ENCODE measurements around the gene SHISA9. TPM values are rescaled to one million over a fixed set of nuclear protein-coding genes. Genes with fewer than 3 reads are reported as not detected.

SHISA9 gene
- total RNA-seq, 2 experiments from 2014 or later: 0.02 TPM; not detected in 1

GRCh38 chr16:13165024-13165423 lies 263.6 kb downstream of the SHISA9 start:
- H3K9me3 Mint-ChIP-seq (ENCODE audit: low read depth): peaks cover 5% of the 10 kb centered on the region
- POLR2A ChIA-PET: no interaction called here
- ATAC-seq (no peak), DNase-seq (no peak)
- H3K4me1 Mint-ChIP-seq: no peaks in the 10 kb centered on the region
- no peaks in the 10 kb centered on the region for H3K36me3 Mint-ChIP-seq (ENCODE audit: low read depth)
- H3K27me3 Mint-ChIP-seq: peaks cover 2% of the 10 kb centered on the region
- CTCF ChIA-PET: no interaction called here
- intact Hi-C loops (cut with DNase I, micrococcal nuclease): no loop called here
- H3K4me3 Mint-ChIP-seq: no peak overlapping the region
- no peak overlapping the region for H3K27ac Mint-ChIP-seq

- no peak overlapping the region for H3K27ac Mint-ChIP-seq
- DNase-seq (no peak), ATAC-seq (no peak)
- no peaks in the 10 kb centered on the region for H3K36me3 Mint-ChIP-seq (ENCODE audit: low read depth)
- no peaks in the 10 kb centered on the region for H3K4me1 Mint-ChIP-seq
- H3K27me3 Mint-ChIP-seq: peaks cover 2% of the 10 kb centered on the region
- H3K4me3 Mint-ChIP-seq: no peak overlapping the region
- H3K9me3 Mint-ChIP-seq (ENCODE audit: low read depth): peaks cover 5% of the 10 kb centered on the region
- POLR2A ChIA-PET: interaction anchor here (0.6 kb wide), 1 partner anchor 12 kb away, joined by 4 read pairs; no protein-coding TSS in a partner anchor
- CTCF ChIA-PET: interaction anchor here (0.8 kb wide), 1 partner anchor 32 kb away, joined by 3 read pairs; no protein-coding TSS in a partner anchor
- intact Hi-C loops (cut with DNase I, micrococcal nuclease): no loop called here
These were observed 266.7 kb downstream of the SHISA9 start for GRCh38 chr16:13168091-13168572.

GRCh38 chr16:13171313-13171712 lies 269.9 kb downstream of the SHISA9 start:
- peaks cover 2% of the 10 kb centered on the region for H3K9me3 Mint-ChIP-seq (ENCODE audit: low read depth)
- no peak for DNase-seq
- ChIA-PET CTCF (no interaction called here), POLR2A (no interaction called here)
- H3K4me1 Mint-ChIP-seq: no peaks in the 10 kb centered on the region
- no peak overlapping the region for H3K27ac Mint-ChIP-seq
- H3K27me3 Mint-ChIP-seq: peaks cover 3% of the 10 kb centered on the region
- intact Hi-C loops (cut with DNase I, micrococcal nuclease): no loop called here
- H3K4me3 Mint-ChIP-seq: no peak overlapping the region
- no peaks in the 10 kb centered on the region for H3K36me3 Mint-ChIP-seq (ENCODE audit: low read depth)
- ATAC-seq: no peak

GRCh38 chr16:13176711-13177110 lies 275.3 kb downstream of the SHISA9 start:
- DNase-seq (no peak), ATAC-seq (no peak)
- H3K4me1 Mint-ChIP-seq: no peaks in the 10 kb centered on the region
- no peak overlapping the region for H3K4me3 Mint-ChIP-seq
- peaks cover 2% of the 10 kb centered on the region for H3K9me3 Mint-ChIP-seq (ENCODE audit: low read depth)
- no peak overlapping the region for H3K27ac Mint-ChIP-seq
- intact Hi-C loops (cut with DNase I, micrococcal nuclease): no loop called here
- H3K36me3 Mint-ChIP-seq (ENCODE audit: low read depth): no peaks in the 10 kb centered on the region
- H3K27me3 Mint-ChIP-seq: peaks cover 11% of the 10 kb centered on the region
- CTCF ChIA-PET: no interaction called here
- POLR2A ChIA-PET: no interaction called here

- H3K27me3 Mint-ChIP-seq: peaks cover 11% of the 10 kb centered on the region
- H3K27ac Mint-ChIP-seq: no peak overlapping the region
- intact Hi-C loops (cut with DNase I, micrococcal nuclease): no loop called here
- peaks cover 4% of the 10 kb centered on the region for H3K9me3 Mint-ChIP-seq (ENCODE audit: low read depth)
- POLR2A ChIA-PET: no interaction called here
- H3K4me3 Mint-ChIP-seq: no peak overlapping the region
- no peak for DNase-seq
- ATAC-seq: no peak
- H3K36me3 Mint-ChIP-seq (ENCODE audit: low read depth): no peaks in the 10 kb centered on the region
- no peaks in the 10 kb centered on the region for H3K4me1 Mint-ChIP-seq
- CTCF ChIA-PET: interaction anchor here (0.7 kb wide), 1 partner anchor 719 kb away, joined by 3 read pairs; no protein-coding TSS in a partner anchor
These were observed 276.9 kb downstream of the SHISA9 start for GRCh38 chr16:13178318-13178717.

- intact Hi-C loops (cut with DNase I, micrococcal nuclease): no loop called here
- H3K4me1 Mint-ChIP-seq: no peaks in the 10 kb centered on the region
- no peak overlapping the region for H3K27ac Mint-ChIP-seq
- H3K9me3 Mint-ChIP-seq (ENCODE audit: low read depth): peaks cover 8% of the 10 kb centered on the region
- peaks cover 14% of the 10 kb centered on the region for H3K27me3 Mint-ChIP-seq
- CTCF ChIA-PET: no interaction called here
- ATAC-seq (no peak), DNase-seq (no peak)
- POLR2A ChIA-PET: no interaction called here
- no peak overlapping the region for H3K4me3 Mint-ChIP-seq
- H3K36me3 Mint-ChIP-seq (ENCODE audit: low read depth): no peaks in the 10 kb centered on the region
These were observed 280.0 kb downstream of the SHISA9 start for GRCh38 chr16:13181432-13181831.

- no peak for DNase-seq
- POLR2A ChIA-PET: no interaction called here
- Mint-ChIP-seq H3K27ac (no peak overlapping the region), H3K9me3 (ENCODE audit: low read depth) (peaks cover 6% of the 10 kb centered on the region), H3K4me3 (no peak overlapping the region), H3K4me1 (no peaks in the 10 kb centered on the region), H3K36me3 (ENCODE audit: low read depth) (no peaks in the 10 kb centered on the region), H3K27me3 (peaks cover 16% of the 10 kb centered on the region)
- CTCF ChIA-PET: no interaction called here
- no peak for ATAC-seq
- intact Hi-C loops (cut with DNase I, micrococcal nuclease): no loop called here
These were observed 285.4 kb downstream of the SHISA9 start for GRCh38 chr16:13186813-13187212.

- intact Hi-C loops (cut with DNase I, micrococcal nuclease): no loop called here
- peaks cover 15% of the 10 kb centered on the region for H3K27me3 Mint-ChIP-seq
- ATAC-seq: no peak
- ChIA-PET POLR2A (no interaction called here), CTCF (interaction anchor here (0.7 kb wide), 1 partner anchor 924 kb away, joined by 3 read pairs; no protein-coding TSS in a partner anchor)
- no peaks in the 10 kb centered on the region for H3K4me1 Mint-ChIP-seq
- no peak overlapping the region for H3K4me3 Mint-ChIP-seq
- no peaks in the 10 kb centered on the region for H3K9me3 Mint-ChIP-seq (ENCODE audit: low read depth)
- no peak for DNase-seq
- no peaks in the 10 kb centered on the region for H3K36me3 Mint-ChIP-seq (ENCODE audit: low read depth)
- H3K27ac Mint-ChIP-seq: no peak overlapping the region
These were observed 287.9 kb downstream of the SHISA9 start for GRCh38 chr16:13189250-13189649.

GRCh38 chr16:13193721-13194120 lies 292.3 kb downstream of the SHISA9 start:
- peaks cover 7% of the 10 kb centered on the region for H3K27me3 Mint-ChIP-seq
- ATAC-seq: no peak
- no peaks in the 10 kb centered on the region for H3K36me3 Mint-ChIP-seq (ENCODE audit: low read depth)
- no peak for DNase-seq
- no peak overlapping the region for H3K4me3 Mint-ChIP-seq
- peaks cover 5% of the 10 kb centered on the region for H3K9me3 Mint-ChIP-seq (ENCODE audit: low read depth)
- POLR2A ChIA-PET: no interaction called here
- H3K4me1 Mint-ChIP-seq: no peaks in the 10 kb centered on the region
- CTCF ChIA-PET: no interaction called here
- intact Hi-C loops (cut with DNase I, micrococcal nuclease): no loop called here
- H3K27ac Mint-ChIP-seq: no peak overlapping the region

- intact Hi-C loops (cut with DNase I, micrococcal nuclease): no loop called here
- DNase-seq (no peak), ATAC-seq (no peak)
- no peak overlapping the region for H3K27ac Mint-ChIP-seq
- no peaks in the 10 kb centered on the region for H3K4me1 Mint-ChIP-seq
- H3K4me3 Mint-ChIP-seq: no peak overlapping the region
- peaks cover 7% of the 10 kb centered on the region for H3K27me3 Mint-ChIP-seq
- CTCF ChIA-PET: no interaction called here
- H3K9me3 Mint-ChIP-seq (ENCODE audit: low read depth): peaks cover 5% of the 10 kb centered on the region
- no peaks in the 10 kb centered on the region for H3K36me3 Mint-ChIP-seq (ENCODE audit: low read depth)
- POLR2A ChIA-PET: no interaction called here
These were observed 293.4 kb downstream of the SHISA9 start for GRCh38 chr16:13194766-13195165.

- no peaks in the 10 kb centered on the region for H3K36me3 Mint-ChIP-seq (ENCODE audit: low read depth)
- intact Hi-C loops (cut with DNase I, micrococcal nuclease): no loop called here
- POLR2A ChIA-PET: no interaction called here
- no peaks in the 10 kb centered on the region for H3K9me3 Mint-ChIP-seq (ENCODE audit: low read depth)
- no peaks in the 10 kb centered on the region for H3K4me1 Mint-ChIP-seq
- no peak overlapping the region for H3K4me3 Mint-ChIP-seq
- ATAC-seq (no peak), DNase-seq (no peak)
- CTCF ChIA-PET: no interaction called here
- H3K27ac Mint-ChIP-seq: no peak overlapping the region
- no peaks in the 10 kb centered on the region for H3K27me3 Mint-ChIP-seq
These were observed 302.3 kb downstream of the SHISA9 start for GRCh38 chr16:13203725-13204124.

GRCh38 chr16:13205352-13205751 lies 304.0 kb downstream of the SHISA9 start:
- no peaks in the 10 kb centered on the region for H3K9me3 Mint-ChIP-seq (ENCODE audit: low read depth)
- no peak for ATAC-seq
- intact Hi-C loops (cut with DNase I, micrococcal nuclease): no loop called here
- no peak for DNase-seq
- H3K27me3 Mint-ChIP-seq: no peaks in the 10 kb centered on the region
- no peak overlapping the region for H3K4me3 Mint-ChIP-seq
- CTCF ChIA-PET: no interaction called here
- H3K36me3 Mint-ChIP-seq (ENCODE audit: low read depth): no peaks in the 10 kb centered on the region
- H3K4me1 Mint-ChIP-seq: no peaks in the 10 kb centered on the region
- H3K27ac Mint-ChIP-seq: no peak overlapping the region
- POLR2A ChIA-PET: no interaction called here

- ChIA-PET CTCF (no interaction called here), POLR2A (no interaction called here)
- Mint-ChIP-seq H3K36me3 (ENCODE audit: low read depth) (no peaks in the 10 kb centered on the region), H3K4me3 (no peak overlapping the region), H3K9me3 (ENCODE audit: low read depth) (no peaks in the 10 kb centered on the region), H3K27me3 (no peaks in the 10 kb centered on the region), H3K27ac (no peak overlapping the region), H3K4me1 (no peaks in the 10 kb centered on the region)
- no peak for DNase-seq
- no peak for ATAC-seq
- intact Hi-C loops (cut with DNase I, micrococcal nuclease): no loop called here
These were observed 305.2 kb downstream of the SHISA9 start for GRCh38 chr16:13206606-13207005.
